ENCODE results near the gene TNNT3.

DNA sequence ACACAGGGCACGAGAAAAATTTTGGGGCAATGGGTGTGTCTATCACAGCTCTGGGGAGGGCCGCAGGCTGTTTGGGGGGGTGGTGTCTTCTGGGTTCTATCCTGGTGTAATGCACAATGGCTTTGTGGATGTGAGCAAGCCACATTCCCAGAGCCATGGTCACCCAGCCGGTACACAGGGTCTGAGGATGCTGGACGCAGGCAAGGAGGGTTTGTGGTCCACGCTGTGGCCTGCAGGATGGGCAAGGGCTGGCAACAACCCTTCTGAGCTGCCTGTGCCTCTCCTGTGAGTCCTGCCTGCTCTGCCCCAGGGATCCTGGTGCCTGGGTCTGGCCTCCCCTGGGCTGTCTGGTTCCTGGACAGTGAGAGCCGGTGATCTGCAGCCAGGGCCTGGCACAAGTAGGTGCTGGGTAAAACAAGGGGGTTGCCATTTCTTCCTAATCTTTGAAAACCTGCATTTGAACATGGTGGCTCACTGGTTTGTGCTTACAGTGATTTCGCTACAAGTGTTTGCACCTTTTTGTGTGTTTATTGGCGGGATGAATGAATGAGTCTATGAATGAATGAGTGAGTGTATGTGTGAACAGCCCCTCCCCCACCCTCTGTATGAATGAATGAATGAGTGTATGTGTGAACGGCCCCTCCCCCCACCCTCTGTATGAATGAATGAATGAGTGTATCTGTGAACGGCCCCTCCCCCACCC lies 23.2 kb downstream of the TNNT3 start:
- TF ChIP-seq, protein P1, sequence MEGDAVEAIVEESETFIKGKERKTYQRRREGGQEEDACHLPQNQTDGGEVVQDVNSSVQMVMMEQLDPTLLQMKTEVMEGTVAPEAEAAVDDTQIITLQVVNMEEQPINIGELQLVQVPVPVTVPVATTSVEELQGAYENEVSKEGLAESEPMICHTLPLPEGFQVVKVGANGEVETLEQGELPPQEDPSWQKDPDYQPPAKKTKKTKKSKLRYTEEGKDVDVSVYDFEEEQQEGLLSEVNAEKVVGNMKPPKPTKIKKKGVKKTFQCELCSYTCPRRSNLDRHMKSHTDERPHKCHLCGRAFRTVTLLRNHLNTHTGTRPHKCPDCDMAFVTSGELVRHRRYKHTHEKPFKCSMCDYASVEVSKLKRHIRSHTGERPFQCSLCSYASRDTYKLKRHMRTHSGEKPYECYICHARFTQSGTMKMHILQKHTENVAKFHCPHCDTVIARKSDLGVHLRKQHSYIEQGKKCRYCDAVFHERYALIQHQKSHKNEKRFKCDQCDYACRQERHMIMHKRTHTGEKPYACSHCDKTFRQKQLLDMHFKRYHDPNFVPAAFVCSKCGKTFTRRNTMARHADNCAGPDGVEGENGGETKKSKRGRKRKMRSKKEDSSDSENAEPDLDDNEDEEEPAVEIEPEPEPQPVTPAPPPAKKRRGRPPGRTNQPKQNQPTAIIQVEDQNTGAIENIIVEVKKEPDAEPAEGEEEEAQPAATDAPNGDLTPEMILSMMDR (IDR thresholded peaks at IDR 0.05), result no peak
- TF ChIP-seq POLR2A (IDR thresholded peaks at IDR 0.05), result no peak
